Nephron progenitor cell (in vitro differentiated cells): ENCODE data around the gene ROBO2.

Source experiments
- DNase-seq: peaks from one replicate; pipeline ENCODE4 v3.0.0; 2021
- H3K27ac Mint-ChIP-seq: 2 replicates; pipeline ENCODE4 v1.8.0; 2021; ENCODE audit warnings: mild to moderate bottlenecking, moderate library complexity, mixed read lengths
- H3K27me3 Mint-ChIP-seq: 2 replicates; pipeline ENCODE4 v1.8.0; 2021; ENCODE audit warnings: mild to moderate bottlenecking, low read depth, mixed read lengths; ENCODE audit not compliant: poor library complexity
- H3K36me3 Mint-ChIP-seq: 2 replicates; pipeline ENCODE4 v1.8.0; 2021; ENCODE audit warnings: low read depth, mixed read lengths
- H3K4me1 Mint-ChIP-seq: 2 replicates; pipeline ENCODE4 v1.8.0; 2021; ENCODE audit warnings: mixed read lengths
- H3K4me3 Mint-ChIP-seq: 2 replicates; pipeline ENCODE4 v1.8.0; 2021; ENCODE audit warnings: mild to moderate bottlenecking, moderate library complexity, mixed read lengths
- H3K9me3 Mint-ChIP-seq: 2 replicates; pipeline ENCODE4 v1.8.0; 2021; ENCODE audit warnings: mild to moderate bottlenecking, moderate library complexity, mixed read lengths
- TF ChIP-seq, protein P1 (sequence below): fragments of 200-600 bp; sonication (generic); IDR thresholded peaks from 2 replicates; pipeline ENCODE4 v1.5.0; 2021; ENCODE audit warnings: antibody characterized with exemption

Gene ROBO2

DNA sequence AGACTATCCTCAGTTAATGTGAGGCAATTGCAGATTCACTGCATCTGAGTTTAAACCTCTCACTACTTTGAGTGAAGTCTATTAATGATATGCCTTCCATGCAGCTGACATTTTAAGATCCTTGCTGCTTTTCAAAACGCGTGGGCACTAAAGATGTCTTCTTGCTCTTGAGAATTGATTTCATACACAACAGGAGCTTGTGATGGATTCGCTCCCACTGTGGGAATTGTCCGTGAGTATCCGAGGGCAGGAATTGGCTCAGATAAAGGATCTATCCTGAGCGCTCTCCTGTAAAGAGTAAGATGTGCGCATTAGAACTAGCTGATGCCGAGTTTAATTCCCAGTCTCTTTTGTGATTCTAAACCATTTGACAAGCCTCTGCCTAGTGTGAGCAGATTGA is 167.9 kb downstream of the ROBO2 start:
- Mint-ChIP-seq H3K36me3 (no peaks in the 10 kb centered on the region), H3K4me3 (no peak overlapping the region), H3K9me3 (peaks cover 17% of the 10 kb centered on the region), H3K27ac (no peak overlapping the region), H3K4me1 (peaks cover 12% of the 10 kb centered on the region), H3K27me3 (no peaks in the 10 kb centered on the region)
- TF ChIP-seq, protein P1, sequence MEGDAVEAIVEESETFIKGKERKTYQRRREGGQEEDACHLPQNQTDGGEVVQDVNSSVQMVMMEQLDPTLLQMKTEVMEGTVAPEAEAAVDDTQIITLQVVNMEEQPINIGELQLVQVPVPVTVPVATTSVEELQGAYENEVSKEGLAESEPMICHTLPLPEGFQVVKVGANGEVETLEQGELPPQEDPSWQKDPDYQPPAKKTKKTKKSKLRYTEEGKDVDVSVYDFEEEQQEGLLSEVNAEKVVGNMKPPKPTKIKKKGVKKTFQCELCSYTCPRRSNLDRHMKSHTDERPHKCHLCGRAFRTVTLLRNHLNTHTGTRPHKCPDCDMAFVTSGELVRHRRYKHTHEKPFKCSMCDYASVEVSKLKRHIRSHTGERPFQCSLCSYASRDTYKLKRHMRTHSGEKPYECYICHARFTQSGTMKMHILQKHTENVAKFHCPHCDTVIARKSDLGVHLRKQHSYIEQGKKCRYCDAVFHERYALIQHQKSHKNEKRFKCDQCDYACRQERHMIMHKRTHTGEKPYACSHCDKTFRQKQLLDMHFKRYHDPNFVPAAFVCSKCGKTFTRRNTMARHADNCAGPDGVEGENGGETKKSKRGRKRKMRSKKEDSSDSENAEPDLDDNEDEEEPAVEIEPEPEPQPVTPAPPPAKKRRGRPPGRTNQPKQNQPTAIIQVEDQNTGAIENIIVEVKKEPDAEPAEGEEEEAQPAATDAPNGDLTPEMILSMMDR: no peak
- DNase-seq: no peak

DNA sequence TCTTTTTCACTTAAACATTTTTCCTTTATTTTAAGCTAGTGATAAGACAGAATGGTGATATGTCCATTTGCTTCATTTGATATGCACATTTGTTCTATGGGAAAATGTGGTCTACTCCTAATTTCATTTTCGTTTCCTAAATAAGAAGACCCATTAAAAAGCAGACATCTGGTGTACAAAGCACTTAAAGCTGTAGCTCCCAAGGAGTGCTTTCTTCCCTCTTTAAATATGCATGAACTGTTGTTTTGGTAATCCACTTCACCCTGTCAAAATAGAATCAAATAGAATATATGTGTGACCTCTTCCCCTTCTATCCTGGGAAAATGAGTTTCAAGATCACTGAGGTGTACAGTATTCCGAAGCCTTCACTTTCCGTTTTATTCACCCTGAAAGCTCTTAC is 182.8 kb downstream of the ROBO2 start:
- TF ChIP-seq, protein P1: no peak
- H3K4me3 Mint-ChIP-seq: no peak overlapping the region
- no peaks in the 10 kb centered on the region for H3K36me3 Mint-ChIP-seq
- no peak overlapping the region for H3K27ac Mint-ChIP-seq
- H3K4me1 Mint-ChIP-seq: no peaks in the 10 kb centered on the region
- peaks cover 4% of the 10 kb centered on the region for H3K9me3 Mint-ChIP-seq
- no peak for DNase-seq
- H3K27me3 Mint-ChIP-seq: no peaks in the 10 kb centered on the region

DNA sequence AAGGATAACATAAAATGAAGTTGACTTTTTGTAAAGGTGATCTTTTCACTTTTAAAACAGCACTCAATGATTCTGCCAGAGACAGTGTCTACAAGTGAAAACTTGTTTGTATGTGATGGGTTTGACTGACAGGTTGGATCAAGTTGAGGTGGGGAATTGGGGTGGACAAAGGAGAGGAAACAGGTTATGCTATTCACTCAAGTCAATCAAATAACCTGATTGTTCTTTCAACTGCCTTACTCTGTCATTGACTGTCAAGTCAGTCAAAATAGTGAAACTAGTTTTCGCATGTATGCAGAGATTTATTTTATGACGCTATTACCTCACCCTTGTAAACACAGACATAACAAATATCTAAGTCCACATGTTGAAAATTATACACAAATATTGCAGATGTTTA is 187.7 kb downstream of the ROBO2 start:
- Mint-ChIP-seq H3K4me1 (no peaks in the 10 kb centered on the region), H3K4me3 (no peak overlapping the region)

DNA sequence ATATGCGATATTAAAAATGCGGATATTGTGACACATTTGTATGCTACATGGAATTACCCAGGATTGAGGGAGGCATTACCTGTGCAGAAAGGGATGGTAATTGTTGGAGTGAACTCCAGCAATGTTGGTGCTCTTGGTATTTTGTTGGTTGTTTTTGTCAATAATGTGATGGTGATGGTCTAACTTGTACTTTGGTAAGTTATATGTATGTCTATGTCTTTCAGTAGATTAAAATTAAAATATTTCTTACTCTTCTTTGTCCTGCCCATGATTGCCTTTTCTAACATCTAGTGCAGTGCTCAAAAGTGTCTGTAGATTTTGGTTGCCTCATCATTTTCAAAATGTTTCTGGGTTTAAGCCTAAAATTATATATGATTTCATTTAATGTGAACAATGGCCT is 192.7 kb downstream of the ROBO2 start:
- DNase-seq: no peak
- TF ChIP-seq, protein P1: no peak
- H3K4me3 Mint-ChIP-seq: no peak overlapping the region
- H3K27me3 Mint-ChIP-seq: no peaks in the 10 kb centered on the region
- H3K9me3 Mint-ChIP-seq: no peaks in the 10 kb centered on the region
- no peaks in the 10 kb centered on the region for H3K4me1 Mint-ChIP-seq
- no peak overlapping the region for H3K27ac Mint-ChIP-seq
- H3K36me3 Mint-ChIP-seq: peaks cover 5% of the 10 kb centered on the region

More for the DNA sequence above, 187.7 kb downstream of the ROBO2 start:
- TF ChIP-seq, protein P1: no peak
- DNase-seq: no peak
- Mint-ChIP-seq H3K36me3 (peaks cover 5% of the 10 kb centered on the region), H3K27me3 (no peaks in the 10 kb centered on the region), H3K9me3 (no peaks in the 10 kb centered on the region), H3K27ac (no peak overlapping the region)

DNA sequence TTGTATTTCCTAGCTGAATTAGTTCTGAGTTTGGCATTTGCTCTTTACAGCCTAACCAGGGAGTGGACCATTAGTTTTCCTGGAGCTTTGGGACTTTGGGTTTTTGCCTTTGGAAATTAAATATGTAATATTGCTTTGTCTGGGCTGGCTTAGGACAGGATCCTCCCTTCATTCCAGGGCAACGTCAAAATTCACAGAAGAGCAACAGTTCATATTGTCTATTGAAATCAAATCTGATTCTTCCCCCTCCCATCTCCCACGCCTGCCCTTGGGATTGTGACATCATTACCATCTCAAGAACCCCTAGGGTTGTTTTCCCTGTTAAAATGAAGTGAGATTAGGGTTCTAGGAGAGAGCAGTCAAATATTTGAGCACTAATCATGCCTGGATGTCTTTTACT is 194.1 kb downstream of the ROBO2 start:
- no peak for DNase-seq
- Mint-ChIP-seq H3K4me1 (no peaks in the 10 kb centered on the region), H3K27me3 (peaks cover 4% of the 10 kb centered on the region), H3K36me3 (peaks cover 8% of the 10 kb centered on the region), H3K9me3 (peaks cover 3% of the 10 kb centered on the region), H3K27ac (peak overlapping the region; percentile 38), H3K4me3 (no peak overlapping the region)
- TF ChIP-seq, protein P1: no peak

DNA sequence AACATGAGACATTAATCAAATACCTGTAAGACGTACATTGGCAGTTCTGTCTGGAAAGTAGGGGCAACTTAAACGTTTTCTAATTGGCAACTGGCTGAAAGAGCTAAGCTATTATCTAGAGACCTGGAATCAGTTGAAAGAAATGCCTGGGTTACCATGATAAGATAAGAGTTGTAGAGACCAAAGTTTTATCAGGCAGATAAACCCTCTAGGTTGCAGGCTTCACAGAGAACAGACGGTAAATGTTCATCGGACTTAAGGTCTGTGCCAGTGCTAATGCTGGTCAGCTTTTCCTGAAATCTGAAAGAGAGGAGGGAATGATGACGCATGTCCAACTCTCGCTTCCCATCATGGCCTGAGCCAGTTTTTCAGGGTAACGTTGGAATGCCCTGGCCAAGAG is 196.2 kb downstream of the ROBO2 start:
- Mint-ChIP-seq H3K27ac (no peak overlapping the region), H3K4me1 (no peaks in the 10 kb centered on the region), H3K27me3 (peaks cover 7% of the 10 kb centered on the region), H3K9me3 (peaks cover 16% of the 10 kb centered on the region), H3K36me3 (peaks cover 12% of the 10 kb centered on the region), H3K4me3 (no peak overlapping the region)
- TF ChIP-seq, protein P1: no peak
- DNase-seq: no peak
